ENCODE results near the gene ADAM19. TPM values are rescaled to one million over a fixed set of nuclear protein-coding genes. Genes with fewer than 3 reads are reported as not detected.

ADAM19 gene
- 8.8 and 11.5 TPM in 2 replicates for total RNA-seq
- polyA plus RNA-seq, result 6.5 and 7.2 TPM in 2 replicates

- Histone ChIP-seq H3K36me3 (no peaks in the 10 kb centered on the region), H3K4me3 (peak within 1 kb of the TSS; percentile 76), H3K9me3 (ENCODE audit: low read depth) (no peaks in the 10 kb centered on the region), H3K27ac (no peak within 1 kb of the TSS), H3K27me3 (no peaks in the 10 kb centered on the region), H3K4me1 (ENCODE audit: low read depth) (peaks cover 3% of the 10 kb centered on the region)
- TF ChIP-seq CTCF (IDR thresholded peaks at IDR 0.05; ENCODE audit: low read depth, low read length), result peak; percentile 5
- peak; percentile 73 to 75 for DNase-seq (ENCODE audit: low read depth in 1 of 2, low spot score in 1 of 2)
Measured at GRCh38 chr5:157575381-157576020, at the start of gene ADAM19. Gene ADAM19, minus strand, starts transcription at chr5:157575775. Its CDS starts 79 bp downstream, at chr5:157575696.

GRCh38 chr5:157624144-157624543, 48.6 kb upstream of the ADAM19 start:
- DNase-seq (ENCODE audit: low read depth in 1 of 2, low spot score in 1 of 2), result no peak
- Histone ChIP-seq H3K36me3 (no peaks in the 10 kb centered on the region), H3K4me3 (no peak overlapping the region), H3K4me1 (ENCODE audit: low read depth) (no peaks in the 10 kb centered on the region), H3K27ac (no peak overlapping the region), H3K27me3 (no peaks in the 10 kb centered on the region), H3K9me3 (ENCODE audit: low read depth) (no peaks in the 10 kb centered on the region)
- no peak for TF ChIP-seq CTCF (IDR thresholded peaks at IDR 0.05; ENCODE audit: low read depth, low read length)

- no peaks in the 10 kb centered on the region for H3K27me3 ChIP-seq
- no peak for DNase-seq (ENCODE audit: low read depth in 1 of 2, low spot score in 1 of 2)
- no peak for TF ChIP-seq CTCF (IDR thresholded peaks at IDR 0.05; ENCODE audit: low read depth, low read length)
- no peaks in the 10 kb centered on the region for H3K36me3 ChIP-seq
- H3K9me3 ChIP-seq (ENCODE audit: low read depth), result no peaks in the 10 kb centered on the region
- H3K27ac ChIP-seq, result no peak overlapping the region
- H3K4me3 ChIP-seq, result no peak overlapping the region
- H3K4me1 ChIP-seq (ENCODE audit: low read depth), result no peaks in the 10 kb centered on the region
Measured at GRCh38 chr5:157620776-157621175, 45.2 kb upstream of the ADAM19 start.

- Histone ChIP-seq H3K4me3 (no peak overlapping the region), H3K36me3 (no peaks in the 10 kb centered on the region), H3K9me3 (ENCODE audit: low read depth) (no peaks in the 10 kb centered on the region), H3K27me3 (no peaks in the 10 kb centered on the region), H3K4me1 (ENCODE audit: low read depth) (no peaks in the 10 kb centered on the region), H3K27ac (no peak overlapping the region)
- no peak for DNase-seq (ENCODE audit: low read depth in 1 of 2, low spot score in 1 of 2)
- no peak for TF ChIP-seq CTCF (IDR thresholded peaks at IDR 0.05; ENCODE audit: low read depth, low read length)
Measured at GRCh38 chr5:157618191-157618765, 42.7 kb upstream of the ADAM19 start.

GRCh38 chr5:157616785-157617184, 41.2 kb upstream of the ADAM19 start:
- no peak for DNase-seq (ENCODE audit: low read depth in 1 of 2, low spot score in 1 of 2)
- no peak overlapping the region for H3K4me3 ChIP-seq
- no peaks in the 10 kb centered on the region for H3K36me3 ChIP-seq
- no peak overlapping the region for H3K27ac ChIP-seq
- H3K27me3 ChIP-seq, result no peaks in the 10 kb centered on the region
- H3K9me3 ChIP-seq (ENCODE audit: low read depth), result no peaks in the 10 kb centered on the region
- TF ChIP-seq CTCF (IDR thresholded peaks at IDR 0.05; ENCODE audit: low read depth, low read length), result no peak
- peaks cover 9% of the 10 kb centered on the region for H3K4me1 ChIP-seq (ENCODE audit: low read depth)
